Fibroblast of lung (primary cell): ENCODE results near the gene HM13. TPM values are rescaled to one million over a fixed set of nuclear protein-coding genes. Genes with fewer than 3 reads are reported as not detected.
A peak's percentile ranks its signal among the peaks of the same experiment; 100 is the strongest.
"Not testable (repeated sequence)": the region's sequence is repeated elsewhere in the genome, so short reads cannot be mapped to it uniquely, and the experiment has no call there.

Experiments
- DNase-seq, 2 donors: peaks; one replicate each; pipeline versions ENCODE4 v3.0.0 to v3.0.0-alpha.2; 2010; ENCODE audit warnings: low read depth in 2 of 2
- H2AFZ ChIP-seq: 2 replicates; pipeline ENCODE4 v1.5.1; 2012; ENCODE audit warnings: low read length, control low read depth, inconsistent platforms
- H3K27ac ChIP-seq: 2 replicates; pipeline ENCODE4 v1.5.1; 2011; ENCODE audit warnings: low read length, control low read depth; ENCODE audit not compliant: insufficient read depth
- H3K27me3 ChIP-seq: 2 replicates; pipeline ENCODE4 v1.5.1; 2011; ENCODE audit warnings: mild to moderate bottlenecking, low read length; ENCODE audit not compliant: control insufficient read depth, insufficient read depth
- H3K36me3 ChIP-seq: 2 replicates; pipeline ENCODE4 v1.5.1; 2011; ENCODE audit warnings: low read length; ENCODE audit not compliant: control insufficient read depth, insufficient read depth
- H3K4me1 ChIP-seq: 2 replicates; pipeline ENCODE4 v1.5.1; 2011; ENCODE audit warnings: low read length; ENCODE audit not compliant: control insufficient read depth, insufficient read depth; ENCODE audit errors: extremely low read depth
- H3K4me2 ChIP-seq: 2 replicates; pipeline ENCODE4 v1.5.1; 2011; ENCODE audit warnings: low read length, control low read depth; ENCODE audit not compliant: insufficient read depth; ENCODE audit errors: extremely low read depth
- H3K4me3 ChIP-seq, 4 experiments: fragments of 200-600 bp in 1 of 4; sonication (generic) in 1 of 4; replicated peaks in 1 of 4; 2 replicates each; pipeline ENCODE4 v1.5.1; 2011 to 2016; ENCODE audit warnings: low read length in 4 of 4, low read depth in 3 of 4, mild to moderate bottlenecking in 3 of 4, control low read depth in 2 of 4, inconsistent platforms in 1 of 4, mixed read lengths in 1 of 4; ENCODE audit not compliant: insufficient read depth in 1 of 4; ENCODE audit errors: control extremely low read depth in 1 of 4
- H3K79me2 ChIP-seq: 2 replicates; pipeline ENCODE4 v1.5.1; 2012; ENCODE audit warnings: mild to moderate bottlenecking, low read length, inconsistent platforms; ENCODE audit not compliant: control insufficient read depth, insufficient read depth
- H3K9ac ChIP-seq: 2 replicates; pipeline ENCODE4 v1.5.1; 2011; ENCODE audit warnings: mild to moderate bottlenecking, low read length, control low read depth; ENCODE audit not compliant: insufficient read depth
- H3K9me3 ChIP-seq: 2 replicates; pipeline ENCODE4 v1.5.1; 2012; ENCODE audit warnings: low read depth, low read length; ENCODE audit not compliant: control insufficient read depth, insufficient read depth
- H4K20me1 ChIP-seq: 2 replicates; pipeline ENCODE4 v1.5.1; 2011; ENCODE audit warnings: low read length; ENCODE audit not compliant: control insufficient read depth, insufficient read depth; ENCODE audit errors: extremely low read depth
- CTCF ChIP-seq, 2 donors: IDR thresholded peaks in 1 of 2; conservative IDR thresholded peaks in 1 of 2; 1 replicate in 1 of 2; 2 replicates in 1 of 2; pipeline ENCODE4 v1.5.1; 2011 to 2012; ENCODE audit warnings: low read length in 2 of 2, control low read depth in 1 of 2, inconsistent platforms in 1 of 2, low read depth in 1 of 2, mild to moderate bottlenecking in 1 of 2
- EZH2 ChIP-seq: IDR thresholded peaks from 2 replicates; pipeline ENCODE4 v1.5.1; 2012; ENCODE audit warnings: low read length, control low read depth, mild to moderate bottlenecking; ENCODE audit errors: missing control alignments
- polyA plus RNA-seq, 2 donors: library from polyadenylated mRNA; depleted of rRNA in 1 of 2; stranded (reverse) in 1 of 2; unstranded in 1 of 2; fragments of >200 nt; gene quantifications; 2 replicates each; pipeline ENCODE4 v1.2.1, GENCODE V29; 2011 to 2012; ENCODE audit warnings: missing spikeins in 1 of 2
- total RNA-seq: library from RNA; depleted of rRNA; stranded (reverse); fragments of >200 nt; gene quantifications from 2 replicates; pipeline ENCODE4 v1.2.1, GENCODE V29; 2014

HM13 gene
- total and polyA plus RNA-seq, 2 donors (not counting 1 experiment from before 2014, with no cell fraction given), result 52.5 to 157 TPM

GRCh38 chr20:31502884-31503673 is 11.2 kb upstream of the HM13 start:
- not testable (repeated sequence) for H4K20me1 ChIP-seq, H3K27me3 ChIP-seq, H3K79me2 ChIP-seq, H3K27ac ChIP-seq, H2AFZ ChIP-seq, H3K4me2 ChIP-seq, H3K4me1 ChIP-seq, H3K4me3 ChIP-seq, H3K9ac ChIP-seq, H3K36me3 ChIP-seq, H3K9me3 ChIP-seq
- DNase-seq, result peak; percentile 53 to 72
- TF ChIP-seq CTCF (conservative IDR thresholded peaks at IDR 0.05 in 1 of 2, IDR thresholded peaks at IDR 0.05 in 1 of 2; ENCODE audit: low read depth in 1 of 2, low read length in 2 of 2), result peak; percentile 84 to 86

DNA sequence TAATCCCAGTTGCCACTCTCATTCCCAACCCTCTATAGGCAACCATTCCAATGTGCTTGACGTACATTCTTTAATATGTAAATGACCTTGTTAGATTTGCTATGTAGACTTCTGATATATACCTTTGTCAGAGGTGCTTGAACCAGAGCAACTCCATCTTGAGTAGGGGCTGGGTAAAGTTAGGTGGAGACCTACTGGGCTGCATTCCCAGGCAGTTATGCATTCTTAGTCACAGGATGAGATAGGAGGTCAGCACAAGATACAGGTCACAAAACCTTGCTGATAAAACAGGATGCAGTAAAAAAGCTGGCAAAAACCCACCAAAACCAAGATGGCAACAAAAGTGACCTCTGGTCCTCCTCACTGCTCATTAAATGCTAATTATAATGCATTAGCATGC is 8.3 kb upstream of the HM13 start:
- no peaks in the 10 kb centered on the region for H3K79me2 ChIP-seq
- H3K9ac ChIP-seq, result no peak overlapping the region
- H3K4me3 ChIP-seq, result no peak overlapping the region
- no peaks in the 10 kb centered on the region for H3K9me3 ChIP-seq
- no peak overlapping the region for H3K4me2 ChIP-seq
- H3K4me1 ChIP-seq, result no peaks in the 10 kb centered on the region
- TF ChIP-seq EZH2 (no peak), CTCF (conservative IDR thresholded peaks at IDR 0.05 in 1 of 2, IDR thresholded peaks at IDR 0.05 in 1 of 2; ENCODE audit: low read depth in 1 of 2, low read length in 2 of 2) (no peak)
- no peak overlapping the region for H2AFZ ChIP-seq
- H3K27me3 ChIP-seq, result no peaks in the 10 kb centered on the region
- no peak overlapping the region for H3K27ac ChIP-seq
- DNase-seq, result no peak
- H3K36me3 ChIP-seq, result no peaks in the 10 kb centered on the region
- H4K20me1 ChIP-seq, result no peaks in the 10 kb centered on the region

DNA sequence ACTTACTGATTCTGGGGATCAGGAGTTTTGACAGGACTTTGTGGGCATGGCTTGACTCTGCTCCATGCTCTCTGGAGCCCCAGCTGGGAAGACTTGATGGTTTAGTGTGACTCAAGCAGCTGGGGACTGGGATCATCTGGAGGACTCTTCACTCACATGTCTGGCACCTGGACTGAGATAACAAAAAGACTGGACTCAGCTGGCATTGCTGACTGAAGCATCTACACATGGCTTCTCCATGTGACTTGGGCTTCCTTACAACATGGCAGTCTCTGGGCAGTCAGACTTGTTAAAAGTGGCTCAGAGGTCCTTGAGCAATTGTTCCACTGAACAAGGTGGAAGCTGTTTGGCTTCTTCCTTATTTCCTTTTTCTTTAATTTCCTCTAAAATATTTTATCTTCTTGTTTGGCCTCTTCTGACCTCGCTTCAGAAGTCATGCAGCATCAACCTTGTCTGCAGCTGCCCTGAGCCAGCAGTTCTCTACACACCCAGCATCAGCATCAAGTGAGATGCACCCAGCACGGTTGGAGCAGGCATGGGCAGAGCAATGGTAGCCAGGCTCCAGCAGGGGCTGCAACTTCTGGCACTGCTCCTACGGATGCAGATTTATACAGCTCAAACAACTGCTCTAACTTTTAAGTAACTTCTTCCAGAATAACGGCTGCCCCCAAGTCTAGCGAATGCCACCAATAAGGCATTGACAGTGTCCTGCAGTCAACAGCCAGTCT is 5.6 kb upstream of the HM13 start:
- TF ChIP-seq EZH2 (no peak), CTCF (conservative IDR thresholded peaks at IDR 0.05 in 1 of 2, IDR thresholded peaks at IDR 0.05 in 1 of 2; ENCODE audit: low read depth in 1 of 2, low read length in 2 of 2) (no peak)
- H3K27me3 ChIP-seq, result no peaks in the 10 kb centered on the region
- no peaks in the 10 kb centered on the region for H3K9me3 ChIP-seq
- no peaks in the 10 kb centered on the region for H4K20me1 ChIP-seq
- no peak for DNase-seq
- H3K79me2 ChIP-seq, result no peaks in the 10 kb centered on the region
- H2AFZ ChIP-seq, result no peak overlapping the region
- H3K4me3 ChIP-seq, result no peak overlapping the region
- H3K4me2 ChIP-seq, result no peak overlapping the region
- no peaks in the 10 kb centered on the region for H3K4me1 ChIP-seq
- no peak overlapping the region for H3K9ac ChIP-seq
- H3K27ac ChIP-seq, result no peak overlapping the region
- no peaks in the 10 kb centered on the region for H3K36me3 ChIP-seq
